Endothelial cell of umbilical vein (primary cell): Measurements from ENCODE around the gene BNC2. TPM values are rescaled to one million over a fixed set of nuclear protein-coding genes. Genes with fewer than 3 reads are reported as not detected.

Experiments
- BruUV-seq: library from RNA; stranded (reverse); fragments of 400-500 nt; replicated peaks from 2 replicates; lab custom pipeline; 2021; lab: Mats Ljungman, UMichigan
- CTCF ChIA-PET: fragments of 300-600, 350-600 bp; sonication (Branson Sonifier 250); formaldehyde crosslinking; loops from one replicate; lab custom pipeline; 2021; ENCODE audit warnings: antibody characterized with exemption, inconsistent platforms; lab: Charles Lee
- POLR2A ChIA-PET: fragments of 300-600, 350-600 bp; sonication (Branson Sonifier 250); formaldehyde crosslinking; loops from one replicate; lab custom pipeline; 2021; ENCODE audit warnings: antibody characterized with exemption, inconsistent platforms; lab: Charles Lee
- DNase-seq: peaks from one replicate; pipeline ENCODE4 v3.0.0-alpha.2; 2011; ENCODE audit warnings: low read depth, low spot score
- FAIRE-seq: peaks from 2 replicates; lab custom pipeline; 2011; peaks lifted over from hg19 to GRCh38; lab: Jason Lieb, UNC
- H2AFZ ChIP-seq: 2 replicates; pipeline ENCODE4 v1.6.0; 2012; ENCODE audit warnings: low read depth, low read length, control low read depth, inconsistent platforms
- H3K27ac ChIP-seq: 2 replicates; pipeline ENCODE4 v1.5.1; 2011; ENCODE audit warnings: low read depth, mild to moderate bottlenecking, control low read depth, low read length, moderate library complexity; ENCODE audit not compliant: insufficient read depth
- H3K27me3 ChIP-seq, 2 experiments: 2 replicates each; pipeline versions ENCODE4 v1.6.0 to v1.6.1; 2011; ENCODE audit warnings: low read length in 2 of 2, mixed read lengths in 1 of 2; ENCODE audit not compliant: control insufficient read depth in 2 of 2, insufficient read depth in 2 of 2
- H3K36me3 ChIP-seq, 2 experiments: 2 replicates in 1 of 2; 3 replicates in 1 of 2; pipeline ENCODE4 v1.5.1; 2011; ENCODE audit warnings: low read length in 2 of 2, mild to moderate bottlenecking in 1 of 2, moderate library complexity in 1 of 2; ENCODE audit not compliant: control insufficient read depth in 2 of 2, insufficient read depth in 2 of 2; ENCODE audit errors: extremely low read depth in 1 of 2
- H3K4me1 ChIP-seq: 3 replicates; pipeline ENCODE4 v1.5.1; 2011; ENCODE audit warnings: mild to moderate bottlenecking, low read length; ENCODE audit not compliant: control insufficient read depth, insufficient read depth; ENCODE audit errors: extremely low read depth
- H3K4me2 ChIP-seq: 2 replicates; pipeline ENCODE4 v1.6.1; 2011; ENCODE audit warnings: low read length, control low read depth, mixed read lengths; ENCODE audit not compliant: insufficient read depth
- H3K4me3 ChIP-seq, 3 experiments: fragments of 200-600 bp in 1 of 3; sonication (generic), shearing (Covaris generic) in 1 of 3; replicated peaks in 1 of 3; 2 replicates each; pipeline ENCODE4 v1.5.1; 2011 to 2016; ENCODE audit warnings: control low read depth in 3 of 3, low read length in 3 of 3, mild to moderate bottlenecking in 2 of 3, inconsistent platforms in 1 of 3, low read depth in 1 of 3, moderate library complexity in 1 of 3; ENCODE audit not compliant: insufficient read depth in 1 of 3
- H3K79me2 ChIP-seq: 2 replicates; pipeline ENCODE4 v1.6.0; 2012; ENCODE audit warnings: low read length, inconsistent platforms; ENCODE audit not compliant: control insufficient read depth, insufficient read depth
- H3K9ac ChIP-seq: replicated peaks from 2 replicates; pipeline ENCODE3; 2011; ENCODE audit warnings: low read length, control low read depth; ENCODE audit not compliant: insufficient read depth; ENCODE audit errors: extremely low read depth
- H3K9me1 ChIP-seq: replicated peaks from 3 replicates; pipeline ENCODE4 v1.6.0; 2011; ENCODE audit warnings: mild to moderate bottlenecking, low read length; ENCODE audit not compliant: control insufficient read depth, insufficient read depth; ENCODE audit errors: extremely low read depth
- H3K9me3 ChIP-seq: replicated peaks from 2 replicates; pipeline ENCODE4 v1.5.1; 2012; ENCODE audit warnings: low read length, inconsistent platforms; ENCODE audit not compliant: control insufficient read depth, insufficient read depth
- H4K20me1 ChIP-seq: replicated peaks from 2 replicates; pipeline ENCODE3; 2011; ENCODE audit warnings: mild to moderate bottlenecking, low read length; ENCODE audit not compliant: control insufficient read depth, insufficient read depth; ENCODE audit errors: extremely low read depth
- EZH2 ChIP-seq: IDR thresholded peaks from 2 replicates; pipeline ENCODE4 v1.6.1; 2012; ENCODE audit warnings: borderline replicate concordance, low read depth, mild to moderate bottlenecking, moderate library complexity, low read length, inconsistent platforms; ENCODE audit not compliant: severe bottlenecking
- FOS ChIP-seq: IDR thresholded peaks from 2 replicates; pipeline ENCODE4 v1.6.1; 2011; ENCODE audit warnings: mild to moderate bottlenecking, low read length, moderate library complexity, borderline replicate concordance; ENCODE audit not compliant: insufficient read depth
- GATA2 ChIP-seq: IDR thresholded peaks from 2 replicates; pipeline ENCODE4 v1.7.0; 2011; ENCODE audit warnings: low read depth, mild to moderate bottlenecking, moderate library complexity, mixed read lengths, low read length; ENCODE audit not compliant: insufficient read length, insufficient read depth
- JUN ChIP-seq: IDR thresholded peaks from 2 replicates; pipeline ENCODE4 v1.6.1; 2011; ENCODE audit warnings: borderline replicate concordance, low read depth; ENCODE audit not compliant: insufficient read length, insufficient read depth
- MYC ChIP-seq: IDR thresholded peaks from one replicate; pipeline ENCODE4 v1.6.1; 2011; ENCODE audit warnings: mild to moderate bottlenecking, low read depth, low read length
- POLR2A ChIP-seq: IDR thresholded peaks from 2 replicates; pipeline ENCODE4 v1.6.1; 2012; ENCODE audit warnings: low read depth, mild to moderate bottlenecking, control low read depth, low read length
- POLR2AphosphoS5 ChIP-seq: IDR thresholded peaks from 2 replicates; pipeline ENCODE4 v1.6.1; 2012; ENCODE audit warnings: low read depth, mild to moderate bottlenecking, control low read depth, low read length, moderate library complexity; ENCODE audit not compliant: insufficient read depth
- dilution Hi-C: fragments of 300-500 bp; cut with MboI; formaldehyde crosslinking; loops from one replicate; pipeline ENCODE4 v1.15.0; 2019; ENCODE audit warnings: low sequenced_read_pairs; ENCODE audit not compliant: extremely low pct_ligation_motif_present
- intact Hi-C: fragments of 100-400 bp; cut with micrococcal nuclease; formaldehyde crosslinking; loops from one replicate; pipeline ENCODE4 v1.10.0; 2022
- polyA plus RNA-seq, 4 experiments: library from polyadenylated mRNA; depleted of rRNA in 3 of 4; stranded (reverse) in 3 of 4; unstranded in 1 of 4; fragments of >200 nt; gene quantifications; 2 replicates each; pipeline versions ENCODE4 v1.2.1 to v1.2.3, GENCODE V29; 2011 to 2012; ENCODE audit warnings: missing spikeins in 1 of 4
- total RNA-seq: library from RNA; stranded (reverse); gene quantifications from 2 replicates; pipeline ENCODE4 v1.2.3, GENCODE V29; 2021
- TF ChIP-seq, protein P1 (sequence below), 2 donors: IDR thresholded peaks; 1 replicate in 1 of 2; 2 replicates in 1 of 2; pipeline ENCODE4 v1.5.1; 2011; ENCODE audit warnings: low read length in 2 of 2, mild to moderate bottlenecking in 2 of 2, moderate library complexity in 2 of 2, control low read depth in 1 of 2, inconsistent platforms in 1 of 2, low read depth in 1 of 2; ENCODE audit not compliant: insufficient read depth in 1 of 2; ENCODE audit errors: extremely low read depth in 1 of 2
- TF ChIP-seq, protein P2 (sequence below): IDR thresholded peaks from 2 replicates; pipeline ENCODE4 v1.6.1; 2011; ENCODE audit not compliant: insufficient read depth, insufficient read length

Gene BNC2
- total and polyA plus RNA-seq, 2 donors (not counting 3 experiments of a cell fraction or from before 2014, with no cell fraction given): 12.1 to 34.3 TPM

DNA sequence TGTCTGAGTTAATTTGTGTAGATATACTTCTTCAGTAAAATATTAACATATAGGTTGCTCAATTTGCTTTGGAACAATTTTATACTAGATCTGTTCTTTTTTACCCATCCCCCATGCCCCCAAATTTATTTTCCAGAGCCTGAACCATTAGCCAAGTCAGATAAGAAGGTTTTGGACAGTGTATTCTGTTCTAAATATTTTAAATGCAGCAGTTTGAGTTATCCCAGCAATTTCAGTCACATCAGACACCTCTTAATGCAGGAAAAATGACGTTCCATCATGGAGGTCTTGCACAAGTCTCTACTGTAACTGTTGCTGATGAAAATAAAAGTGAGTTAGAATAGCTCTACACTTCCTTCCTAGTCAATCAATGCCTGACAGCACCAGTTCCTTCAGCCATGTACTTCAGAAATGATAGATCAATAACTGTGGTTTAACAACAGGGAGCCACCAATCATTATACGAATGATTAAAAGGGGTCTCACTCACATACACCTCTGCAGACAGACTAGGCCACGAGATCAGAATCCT is 215.8 kb downstream of the BNC2 start:
- H3K79me2 ChIP-seq: peaks cover 3% of the 10 kb centered on the region
- H3K9me3 ChIP-seq: no peaks in the 10 kb centered on the region
- no peaks in the 10 kb centered on the region for H4K20me1 ChIP-seq
- H3K4me3 ChIP-seq: no peak overlapping the region
- dilution Hi-C loops: no loop called here
- H3K27ac ChIP-seq: no peak overlapping the region
- H3K9me1 ChIP-seq: no peaks in the 10 kb centered on the region
- ChIA-PET CTCF (no interaction called here), POLR2A (no interaction called here)
- FAIRE-seq (peak; percentile 63), DNase-seq (no peak)
- no peak overlapping the region for H2AFZ ChIP-seq
- H3K9ac ChIP-seq: no peak overlapping the region
- H3K4me1 ChIP-seq: no peaks in the 10 kb centered on the region
- H3K36me3 ChIP-seq: no peaks in the 10 kb centered on the region
- H3K4me2 ChIP-seq: no peak overlapping the region
- no TSS peak for BruUV-seq
- H3K27me3 ChIP-seq: no peaks in the 10 kb centered on the region
- intact Hi-C loops: no loop called here
- TF ChIP-seq MYC (no peak), EZH2 (no peak), POLR2AphosphoS5 (no peak), JUN (no peak), FOS (no peak), POLR2A (no peak), GATA2 (no peak)
- TF ChIP-seq, protein P1, sequence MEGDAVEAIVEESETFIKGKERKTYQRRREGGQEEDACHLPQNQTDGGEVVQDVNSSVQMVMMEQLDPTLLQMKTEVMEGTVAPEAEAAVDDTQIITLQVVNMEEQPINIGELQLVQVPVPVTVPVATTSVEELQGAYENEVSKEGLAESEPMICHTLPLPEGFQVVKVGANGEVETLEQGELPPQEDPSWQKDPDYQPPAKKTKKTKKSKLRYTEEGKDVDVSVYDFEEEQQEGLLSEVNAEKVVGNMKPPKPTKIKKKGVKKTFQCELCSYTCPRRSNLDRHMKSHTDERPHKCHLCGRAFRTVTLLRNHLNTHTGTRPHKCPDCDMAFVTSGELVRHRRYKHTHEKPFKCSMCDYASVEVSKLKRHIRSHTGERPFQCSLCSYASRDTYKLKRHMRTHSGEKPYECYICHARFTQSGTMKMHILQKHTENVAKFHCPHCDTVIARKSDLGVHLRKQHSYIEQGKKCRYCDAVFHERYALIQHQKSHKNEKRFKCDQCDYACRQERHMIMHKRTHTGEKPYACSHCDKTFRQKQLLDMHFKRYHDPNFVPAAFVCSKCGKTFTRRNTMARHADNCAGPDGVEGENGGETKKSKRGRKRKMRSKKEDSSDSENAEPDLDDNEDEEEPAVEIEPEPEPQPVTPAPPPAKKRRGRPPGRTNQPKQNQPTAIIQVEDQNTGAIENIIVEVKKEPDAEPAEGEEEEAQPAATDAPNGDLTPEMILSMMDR (IDR thresholded peaks at IDR 0.05; ENCODE audit: extremely low read depth in 1 of 2, insufficient read depth in 1 of 2, low read depth in 1 of 2, low read length in 2 of 2): no peak
- TF ChIP-seq, protein P2, sequence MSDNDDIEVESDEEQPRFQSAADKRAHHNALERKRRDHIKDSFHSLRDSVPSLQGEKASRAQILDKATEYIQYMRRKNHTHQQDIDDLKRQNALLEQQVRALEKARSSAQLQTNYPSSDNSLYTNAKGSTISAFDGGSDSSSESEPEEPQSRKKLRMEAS: no peak
